Measurements from ENCODE around the gene GCSAM.

GCSAM gene

GRCh38 chr3:112129925-112130637 is 3.0 kb downstream of the GCSAM start:
- DNase-seq (ENCODE audit: low read depth), result no peak

GRCh38 chr3:112128843-112129727 is 4.0 kb downstream of the GCSAM start:
- no peak for DNase-seq (ENCODE audit: low read depth)

DNA sequence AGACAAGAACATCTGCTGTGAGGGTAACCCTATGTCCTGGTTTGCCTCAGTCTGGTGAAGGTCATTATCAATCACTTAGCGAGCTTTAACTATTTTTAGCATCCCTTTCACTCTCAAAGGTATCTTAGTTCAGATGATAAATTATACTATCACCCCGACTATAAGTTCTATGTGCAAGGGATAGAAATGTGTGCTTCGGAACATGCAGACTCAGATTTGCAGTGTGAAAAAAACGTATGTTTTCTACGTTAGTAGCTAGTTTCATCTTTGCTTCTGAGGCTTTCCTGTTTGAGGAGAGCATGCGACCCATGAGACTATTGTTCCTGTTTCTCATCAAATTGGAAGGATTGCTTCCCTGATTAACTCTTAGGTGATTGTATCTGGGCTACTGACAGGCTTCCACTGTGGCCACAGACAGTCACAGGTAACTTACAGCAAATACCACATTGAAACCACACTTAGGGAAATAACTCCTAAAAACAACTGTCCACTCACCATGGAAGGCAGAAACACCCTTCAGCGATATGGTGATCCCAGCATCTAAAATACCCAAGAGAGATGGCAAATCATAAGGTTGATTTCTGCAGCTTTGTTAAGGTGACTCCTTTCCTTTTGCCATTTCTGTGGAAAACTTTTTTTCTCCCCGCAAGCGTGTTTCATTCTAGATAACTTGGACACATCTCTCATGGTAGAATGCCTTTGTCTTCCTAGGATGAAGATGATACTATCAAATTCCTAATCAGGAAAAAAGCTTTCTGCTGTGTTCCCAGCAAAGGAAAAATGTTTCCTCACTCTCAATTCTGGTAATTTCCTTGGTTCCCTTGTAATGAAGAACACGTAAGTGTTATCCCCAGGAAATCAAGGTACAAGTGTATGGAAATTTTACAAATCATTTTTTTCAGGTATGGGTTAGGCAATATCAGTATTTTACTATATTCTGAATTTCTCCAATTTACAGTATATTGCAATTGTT is 5.2 kb downstream of the GCSAM start:
- DNase-seq (ENCODE audit: low read depth), result no peak

DNA sequence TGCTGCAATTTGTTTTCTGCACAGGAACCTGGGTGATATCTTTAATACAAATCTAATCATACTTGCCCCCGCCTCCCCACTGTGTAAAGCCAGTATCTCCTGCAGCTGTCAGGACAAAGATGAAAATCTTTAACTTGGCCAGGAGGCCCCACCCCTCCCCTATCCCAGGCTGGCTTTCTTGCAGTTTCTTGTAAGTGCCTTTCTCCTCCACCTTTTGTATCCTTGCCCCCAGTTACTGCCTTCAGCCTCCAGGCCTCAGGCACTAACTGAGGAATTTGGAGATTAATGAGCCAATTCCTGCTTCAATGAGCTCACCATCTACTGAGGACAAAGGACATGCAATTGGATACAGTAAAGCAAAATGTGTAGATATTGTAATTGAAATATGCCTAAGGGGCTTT is 6.5 kb downstream of the GCSAM start:
- no peak for DNase-seq (ENCODE audit: low read depth)

DNA sequence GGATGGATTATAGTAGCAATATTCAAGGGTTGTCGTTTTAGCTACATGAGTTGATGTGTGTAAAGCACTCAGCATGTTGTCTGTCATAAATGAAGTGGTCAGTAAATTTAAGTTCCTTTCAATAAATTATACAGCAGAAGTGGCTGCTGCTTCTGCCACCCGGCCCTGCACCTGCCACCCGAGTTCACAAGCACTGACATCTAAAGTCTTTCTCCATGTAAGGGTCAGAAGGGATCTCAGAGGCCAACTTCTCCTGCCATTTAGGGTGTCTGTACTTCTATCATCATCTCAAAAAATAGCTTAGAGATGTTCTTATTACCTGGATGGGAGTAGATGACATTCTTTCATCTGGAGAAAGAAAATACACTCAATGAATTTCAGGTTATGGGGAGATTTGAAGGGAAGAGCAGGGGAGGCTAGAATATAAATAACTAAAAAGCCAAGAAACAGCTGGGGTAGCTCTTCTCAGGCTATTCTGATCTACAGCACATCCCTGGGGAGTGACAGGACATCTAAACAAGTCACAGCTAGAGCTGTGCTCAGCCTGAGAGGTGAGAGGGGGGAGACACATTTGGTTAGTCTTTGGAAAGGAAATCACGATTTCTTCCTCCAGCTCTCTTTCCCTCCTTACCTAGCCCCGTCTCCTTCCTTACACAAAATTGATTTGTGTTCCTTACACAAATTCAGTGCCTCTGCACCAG is 8.0 kb downstream of the GCSAM start:
- DNase-seq (ENCODE audit: low read depth), result no peak

- no peak for DNase-seq (ENCODE audit: low read depth)
These were observed 9.5 kb downstream of the GCSAM start for GRCh38 chr3:112123548-112123947.

DNA sequence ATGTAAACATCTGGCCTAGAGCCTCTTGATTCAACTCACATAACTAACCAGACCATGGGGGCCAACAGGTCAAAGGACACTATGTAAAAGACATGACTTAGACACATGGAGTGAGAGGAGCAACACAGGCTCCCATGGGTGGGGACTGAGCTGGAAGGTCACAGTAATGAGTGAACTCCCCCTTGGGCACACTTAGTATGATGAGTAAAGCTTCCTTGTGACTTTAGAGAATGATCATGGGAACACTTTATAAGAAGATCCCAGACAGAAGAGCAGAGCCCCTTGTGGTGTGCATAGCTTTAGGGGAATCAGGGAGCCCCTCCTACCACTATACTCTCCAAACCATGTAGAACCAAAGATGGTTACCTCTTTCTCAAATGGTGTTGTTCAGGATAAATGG is 10.2 kb downstream of the GCSAM start:
- no peak for DNase-seq (ENCODE audit: low read depth)

- no peak for DNase-seq (ENCODE audit: low read depth)
These were observed 11.2 kb downstream of the GCSAM start for GRCh38 chr3:112121577-112122547.

DNA sequence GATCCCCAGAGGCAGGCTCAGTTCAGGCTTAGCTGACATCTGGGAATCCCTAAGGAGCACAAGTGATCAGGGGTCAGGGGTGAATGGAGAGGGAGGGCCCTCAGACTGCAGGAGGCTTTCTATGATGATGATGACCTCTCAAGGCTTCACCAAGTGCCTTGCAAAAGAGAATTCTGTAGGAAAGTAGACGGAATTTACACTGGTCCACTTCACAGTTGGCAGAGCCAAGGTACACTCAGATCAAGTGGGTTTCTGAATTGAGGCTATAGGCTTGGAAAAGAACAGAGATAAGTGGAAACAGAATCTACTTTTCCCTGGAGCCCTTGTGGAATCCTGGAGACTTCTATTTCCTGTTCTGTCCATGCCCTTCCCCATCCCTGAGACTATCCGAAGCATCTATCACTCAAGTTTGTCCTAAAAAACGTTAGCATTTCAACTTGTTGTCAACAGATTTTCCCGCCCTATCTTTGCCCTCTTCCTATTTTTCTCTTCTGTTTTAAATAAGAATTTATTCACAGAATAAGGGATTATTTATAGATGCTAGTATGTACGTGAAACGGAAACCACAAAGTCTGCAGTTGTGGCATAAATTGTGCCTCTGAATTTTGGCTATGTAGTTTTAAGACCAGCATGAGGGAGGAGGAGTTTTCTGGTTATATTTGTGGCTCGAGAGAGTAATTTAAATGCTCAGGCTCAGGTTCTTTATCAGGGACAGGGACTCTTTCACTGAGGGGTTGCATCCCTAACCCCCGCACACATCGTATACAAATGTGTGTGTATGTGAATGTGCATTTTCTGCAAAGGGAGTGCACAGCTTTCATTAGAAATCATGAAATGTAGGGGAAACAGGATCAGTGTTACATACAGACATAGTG is 12.8 kb downstream of the GCSAM start:
- no peak for DNase-seq (ENCODE audit: low read depth)

DNA sequence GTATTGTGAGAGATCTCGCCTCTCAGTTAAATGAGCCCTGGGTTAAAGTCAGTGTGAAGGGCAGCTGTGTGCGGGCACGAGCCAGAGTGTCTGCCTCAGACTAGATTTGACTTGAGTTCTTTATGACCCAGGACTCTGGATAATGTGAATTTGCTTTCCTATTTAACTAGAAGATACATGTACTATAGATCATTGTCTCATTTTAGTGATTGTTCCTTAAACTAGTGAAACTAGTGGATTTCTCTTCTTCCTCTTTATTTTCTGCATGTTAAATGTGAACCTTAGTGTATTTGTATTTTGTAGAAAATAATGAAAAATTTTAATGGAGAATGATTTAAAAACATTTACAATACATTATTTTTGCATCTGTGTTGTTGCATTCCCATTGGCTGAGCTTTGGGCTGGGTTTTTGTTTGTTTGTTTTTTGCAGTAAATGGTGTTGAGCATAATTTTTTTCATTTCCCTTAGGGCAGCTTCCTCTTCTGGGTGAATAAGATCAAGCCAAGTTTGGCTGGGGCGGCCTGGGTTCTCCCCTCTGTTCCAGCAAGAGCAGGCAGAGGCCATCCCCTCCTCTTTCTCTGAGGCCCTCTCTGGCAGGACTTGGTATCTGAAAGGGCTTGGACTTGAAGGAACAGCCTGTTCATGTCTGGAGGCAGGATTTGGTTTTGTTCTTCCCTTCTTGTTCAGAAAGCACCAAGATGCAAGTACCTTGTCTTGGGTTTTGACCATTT is 15.0 kb downstream of the GCSAM start:
- DNase-seq (ENCODE audit: low read depth), result no peak

DNA sequence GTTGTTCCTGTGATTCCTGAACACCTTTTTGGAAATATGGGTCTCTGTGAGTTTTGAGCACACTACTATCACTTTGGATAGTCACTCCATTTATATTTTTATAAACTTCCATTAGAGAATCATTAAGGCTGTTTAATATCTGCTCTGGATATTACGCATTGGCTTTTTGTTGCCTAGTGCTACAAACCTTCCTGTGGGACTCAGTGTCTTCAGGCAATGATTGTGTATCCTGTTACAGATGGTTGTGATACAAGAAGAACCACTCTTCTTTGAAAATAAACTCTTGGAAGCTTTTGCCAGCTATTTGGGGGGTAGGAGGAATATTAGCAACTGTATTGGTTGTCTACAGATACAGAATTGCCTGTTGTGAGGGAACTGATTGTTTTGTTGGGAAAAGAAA is 15.6 kb downstream of the GCSAM start:
- no peak for DNase-seq (ENCODE audit: low read depth)

GRCh38 chr3:112116748-112117186 is 16.3 kb downstream of the GCSAM start:
- no peak for DNase-seq (ENCODE audit: low read depth)

- no peak for DNase-seq (ENCODE audit: low read depth)
These were observed 17.2 kb downstream of the GCSAM start for GRCh38 chr3:112115806-112116383.

DNA sequence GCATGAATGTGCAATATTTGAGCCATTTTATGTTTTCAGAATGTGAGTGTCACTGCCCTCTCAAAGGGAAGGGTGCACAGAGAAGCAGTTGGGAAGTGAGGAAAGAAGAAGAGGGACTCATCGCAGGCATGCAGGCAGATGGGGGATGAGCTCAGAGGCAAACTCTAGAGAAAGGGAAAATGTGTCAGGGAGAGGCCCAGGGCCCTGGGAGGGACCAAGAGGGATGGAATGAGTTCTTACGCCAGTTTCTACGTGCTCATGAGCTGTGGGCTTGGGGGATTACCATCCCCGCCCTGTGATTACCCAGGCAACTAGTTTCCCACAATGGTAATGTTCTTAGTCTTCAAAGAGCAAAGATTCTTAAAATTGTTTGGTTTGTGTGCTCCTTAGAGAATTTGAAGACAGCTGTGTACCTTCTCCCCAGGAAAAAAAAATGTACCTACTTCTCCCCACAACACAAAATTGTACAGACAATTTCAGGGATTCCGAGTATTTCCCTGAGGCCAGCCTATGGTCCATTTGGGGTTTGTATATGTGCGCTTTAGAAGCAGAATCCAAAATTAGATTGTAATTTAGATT is 17.8 kb downstream of the GCSAM start:
- no peak for DNase-seq (ENCODE audit: low read depth)

- DNase-seq (ENCODE audit: low read depth), result no peak
These were observed 18.4 kb downstream of the GCSAM start for GRCh38 chr3:112114576-112115160.

DNA sequence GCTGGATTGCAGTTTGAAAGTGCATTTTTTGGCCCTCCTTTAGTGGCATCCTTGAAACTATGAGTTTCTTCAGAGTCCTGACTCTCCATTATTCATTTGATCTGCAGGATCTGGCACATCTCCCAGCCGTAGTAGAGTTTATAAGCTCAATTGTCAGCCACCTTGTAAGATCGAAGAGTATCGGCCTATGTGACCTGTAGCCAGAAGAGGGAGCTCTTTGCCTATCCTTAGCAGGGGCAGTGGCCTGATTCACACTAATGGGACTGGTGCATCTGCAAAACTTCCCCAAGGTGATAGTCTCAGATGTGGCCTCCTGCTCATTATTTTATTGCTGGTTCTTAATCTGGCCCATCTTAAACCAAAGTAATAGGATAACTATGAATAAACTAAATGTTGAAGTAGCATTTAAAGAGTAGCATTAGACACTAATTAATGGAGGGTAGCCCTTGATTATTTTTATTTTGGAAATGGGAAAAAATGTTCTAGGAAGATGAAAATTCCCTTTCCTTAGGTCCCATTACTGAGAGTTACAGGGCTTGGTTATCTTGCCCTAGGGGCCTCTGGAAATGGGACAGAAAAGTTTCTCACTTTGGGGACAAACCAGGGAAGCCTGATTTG is 21.2 kb downstream of the GCSAM start:
- DNase-seq (ENCODE audit: low read depth), result peak; percentile 37

DNA sequence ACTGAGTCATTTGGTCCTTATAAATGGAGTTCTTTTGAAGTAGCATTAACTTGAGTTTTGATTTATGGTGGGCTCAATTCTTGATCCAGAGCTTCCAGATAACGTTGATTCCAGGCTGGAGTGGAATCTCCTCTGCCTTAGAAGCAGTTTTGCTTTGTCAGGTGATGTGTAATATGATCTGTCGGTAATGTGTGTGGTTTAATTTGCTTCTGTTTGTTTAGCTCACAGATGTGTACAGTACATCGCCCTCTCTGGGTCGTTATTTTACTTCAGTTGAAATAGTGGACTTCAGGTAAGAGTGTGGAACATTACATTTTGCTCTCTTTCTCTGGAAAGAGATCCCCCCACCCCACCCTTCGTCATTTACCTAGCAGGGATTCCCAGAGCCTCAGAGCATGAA is 23.7 kb downstream of the GCSAM start:
- DNase-seq (ENCODE audit: low read depth), result no peak

Measured in non-pigmented ciliary epithelial cell (primary cell).